HG03064 (cell line): ENCODE data around the gene ASCC1.
"Not testable (repeated sequence)": the region's sequence is repeated elsewhere in the genome, so short reads cannot be mapped to it uniquely, and the experiment has no call there.

ENCODE experiments used
- ATAC-seq: cut with Tn5 transposase; IDR thresholded peaks from one replicate; pipeline ENCODE4 v1.9.1; 2021; ENCODE audit warnings: low read depth; ENCODE audit not compliant: unreplicated experiment

ASCC1 gene

DNA sequence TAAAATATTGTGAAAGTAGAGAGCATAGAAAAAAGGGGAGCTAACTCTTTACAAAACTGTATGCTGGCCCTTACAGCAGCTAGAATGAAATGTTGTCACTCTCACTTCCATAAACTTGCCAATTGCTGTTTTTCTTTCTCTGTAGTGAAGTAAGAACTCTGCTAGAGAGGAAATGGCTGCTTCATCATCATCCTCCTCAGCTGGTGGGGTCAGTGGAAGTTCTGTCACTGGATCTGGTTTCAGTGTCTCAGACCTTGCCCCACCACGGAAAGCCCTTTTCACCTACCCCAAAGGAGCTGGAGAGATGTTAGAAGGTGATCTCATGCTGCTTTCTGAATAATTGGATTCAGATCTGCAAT lies 7.6 kb upstream of the ASCC1 start:
- ATAC-seq: no peak

- no peak for ATAC-seq
Measured at GRCh38 chr10:72221278-72221677, 5.2 kb upstream of the ASCC1 start.

- no peak for ATAC-seq
Measured at GRCh38 chr10:72220637-72221036, 4.6 kb upstream of the ASCC1 start.

GRCh38 chr10:72219235-72219814 lies 3.2 kb upstream of the ASCC1 start:
- no peak for ATAC-seq

GRCh38 chr10:72218726-72219125 lies 2.6 kb upstream of the ASCC1 start:
- ATAC-seq: no peak

DNA sequence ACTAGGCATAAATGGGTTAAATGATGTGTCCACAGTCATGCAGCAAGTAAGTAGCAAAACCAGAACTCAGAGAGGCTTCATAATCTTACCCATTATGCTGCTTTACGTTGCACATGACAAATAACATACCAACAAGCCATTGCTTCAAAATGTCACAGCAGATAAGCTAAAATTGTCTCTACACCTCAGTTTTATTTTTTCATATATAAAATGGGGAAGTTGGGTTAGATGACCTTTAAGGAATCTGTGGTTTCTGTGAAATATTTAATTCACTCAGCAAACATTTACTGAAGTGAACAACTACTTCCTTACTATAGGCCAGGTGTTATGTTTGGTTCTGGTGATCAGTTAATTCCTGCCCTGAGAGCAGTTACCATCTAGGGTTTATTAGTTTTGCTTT lies 2.2 kb upstream of the ASCC1 start:
- no peak for ATAC-seq

DNA sequence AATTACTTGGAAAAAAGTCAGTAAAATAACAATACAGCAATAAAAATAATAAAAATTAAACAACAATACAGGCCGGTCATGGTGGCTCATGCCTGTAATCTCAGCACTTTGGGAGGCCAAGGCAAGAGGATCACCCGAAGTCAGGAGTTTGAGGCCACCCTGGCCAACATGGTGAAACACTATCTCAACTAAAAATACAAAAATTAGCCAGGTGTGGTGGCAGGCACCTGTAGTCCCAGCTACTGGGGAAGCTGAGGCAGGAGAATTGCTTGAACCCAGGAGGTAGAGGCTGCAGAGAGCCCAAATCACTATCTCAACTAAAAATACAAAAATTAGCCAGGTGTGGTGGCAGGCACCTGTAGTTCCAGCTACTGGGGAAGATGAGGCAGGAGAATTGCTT lies 4.2 kb downstream of the ASCC1 start:
- ATAC-seq: not testable (repeated sequence)

- ATAC-seq: not testable (repeated sequence)
Measured at GRCh38 chr10:72211381-72211780, 4.7 kb downstream of the ASCC1 start.

- ATAC-seq: not testable (repeated sequence)
Measured at GRCh38 chr10:72208526-72208925, 7.5 kb downstream of the ASCC1 start.

DNA sequence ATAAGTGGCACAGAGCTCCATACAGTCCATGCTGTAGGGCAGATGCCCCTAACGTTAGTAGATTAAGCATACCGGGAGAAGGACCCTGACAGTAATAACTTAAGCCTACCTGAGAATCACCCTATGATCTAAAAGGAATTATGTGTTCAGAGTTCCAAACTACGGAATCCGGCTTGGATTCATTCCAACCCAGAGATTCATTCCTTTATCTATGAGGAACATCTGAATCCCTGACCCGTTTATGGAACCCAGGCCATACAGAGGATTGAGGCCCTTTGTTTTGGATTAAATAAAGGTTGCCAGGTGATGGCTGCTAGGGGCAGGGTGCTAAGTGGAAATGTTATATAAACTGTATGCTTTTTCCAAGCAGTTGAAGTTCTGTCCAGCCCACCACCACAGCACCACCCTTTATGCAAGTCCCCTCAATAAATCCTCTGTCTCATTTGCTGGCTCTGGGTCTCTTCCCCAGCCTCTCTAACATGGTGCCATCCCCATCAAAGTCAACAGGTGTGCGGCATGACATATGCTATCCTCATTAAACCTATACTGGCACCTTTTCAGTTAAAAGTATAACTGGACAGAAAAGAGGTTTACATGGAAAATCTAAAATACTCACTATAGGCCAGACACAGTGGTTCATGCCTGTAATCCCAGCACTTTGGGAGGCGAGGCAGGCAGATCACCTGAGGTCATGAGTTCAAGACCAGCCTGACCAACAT lies 9.4 kb downstream of the ASCC1 start:
- ATAC-seq: no peak

DNA sequence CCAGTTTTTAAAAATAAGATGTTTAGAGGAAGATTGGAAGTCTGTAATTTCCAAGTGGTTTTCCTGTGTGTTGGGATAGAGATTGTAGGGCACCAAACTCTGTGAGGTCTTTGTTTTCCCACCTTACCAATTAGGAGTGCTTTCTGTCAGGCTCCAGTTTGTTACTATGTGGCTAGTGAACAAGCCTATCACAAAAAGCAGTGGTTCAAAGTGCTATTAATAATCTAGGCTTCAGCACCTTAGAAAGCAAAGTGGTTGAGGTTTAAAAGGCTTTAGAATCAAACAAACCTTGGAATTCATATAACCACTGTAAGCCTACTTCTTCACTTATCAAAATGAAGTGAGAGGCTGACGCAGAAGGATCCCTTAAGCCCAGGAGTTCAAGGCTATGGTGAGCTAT lies 11.4 kb downstream of the ASCC1 start:
- no peak for ATAC-seq

DNA sequence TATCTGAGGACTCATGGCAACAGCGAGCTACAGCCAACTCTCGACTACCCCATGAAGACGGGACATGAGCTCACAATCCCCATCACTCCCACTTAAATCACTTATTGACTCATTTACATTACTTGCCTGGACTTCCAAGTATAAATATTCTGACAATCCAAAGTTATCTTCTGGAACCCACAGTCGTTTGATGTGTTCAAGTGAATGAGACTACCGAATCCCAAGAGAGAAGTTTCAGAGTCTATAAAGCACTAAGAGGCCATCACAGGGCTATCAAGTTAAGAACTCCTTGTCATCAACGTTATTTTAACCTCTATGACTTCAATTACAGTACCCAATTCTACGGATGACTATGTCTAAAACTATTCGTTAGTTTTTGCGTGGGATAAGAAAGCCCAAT lies 11.8 kb downstream of the ASCC1 start:
- ATAC-seq: no peak

GRCh38 chr10:72201293-72201692 lies 14.8 kb downstream of the ASCC1 start:
- ATAC-seq: no peak

DNA sequence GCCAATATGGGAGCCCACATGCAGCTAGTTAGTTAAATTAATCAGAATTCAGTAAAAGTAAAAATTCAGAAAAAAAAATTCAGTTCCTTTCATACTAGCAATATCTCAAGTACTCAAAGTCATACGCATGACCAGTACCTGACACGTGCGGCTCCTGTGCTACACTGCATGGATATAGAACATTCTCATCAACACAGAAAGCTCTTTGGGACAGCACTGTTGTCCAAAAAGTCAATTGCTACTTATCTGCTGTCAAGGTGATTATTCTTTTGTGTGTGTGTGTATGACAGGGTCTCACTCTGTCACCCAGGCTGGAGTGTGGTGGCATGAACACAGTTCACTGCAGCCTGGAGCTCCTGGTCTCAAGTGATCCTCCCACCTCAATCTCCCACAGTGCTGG lies 15.2 kb downstream of the ASCC1 start:
- ATAC-seq: no peak

DNA sequence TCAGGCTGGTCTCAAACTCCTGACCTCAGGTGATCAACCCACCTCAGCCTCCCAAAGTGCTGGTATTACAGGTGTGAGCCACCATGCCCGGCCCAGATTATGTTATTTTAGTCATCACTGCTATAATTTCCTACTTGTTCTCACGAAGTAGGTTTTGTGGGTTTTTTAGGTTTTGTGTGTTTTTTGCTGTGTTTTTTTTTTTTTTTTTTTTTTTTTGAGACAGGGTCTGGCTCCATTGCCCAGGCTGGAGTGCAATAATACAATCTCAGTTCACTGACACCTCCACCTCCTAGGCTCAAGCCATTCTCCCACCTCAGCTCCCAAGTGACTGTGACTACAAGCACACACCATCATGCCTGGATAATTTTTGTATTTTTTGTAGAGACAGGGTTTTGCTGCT lies 21.1 kb downstream of the ASCC1 start:
- no peak for ATAC-seq

GRCh38 chr10:72186982-72187330 lies 29.1 kb downstream of the ASCC1 start:
- ATAC-seq: no peak

GRCh38 chr10:72186258-72186981 lies 29.7 kb downstream of the ASCC1 start:
- no peak for ATAC-seq

GRCh38 chr10:72184156-72184555 lies 31.9 kb downstream of the ASCC1 start:
- ATAC-seq: no peak

DNA sequence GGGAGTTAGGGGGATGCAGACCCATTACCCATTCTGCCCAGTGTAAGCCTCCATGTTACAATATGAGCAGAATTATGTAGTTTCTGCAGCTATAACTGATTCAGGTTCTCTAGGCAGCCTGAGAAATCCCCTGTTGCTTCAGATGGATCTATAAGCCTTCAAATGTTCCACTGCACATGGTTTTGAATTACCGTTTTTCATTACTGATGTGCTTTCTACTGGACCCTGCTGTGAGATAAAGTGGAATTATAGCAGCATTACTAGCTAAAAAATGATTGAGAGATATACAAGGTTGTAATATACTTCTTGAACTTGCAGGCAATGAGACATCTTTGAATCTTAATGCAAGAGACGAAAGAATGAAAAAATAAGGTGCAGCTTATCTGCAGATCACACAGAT lies 38.6 kb downstream of the ASCC1 start:
- ATAC-seq: no peak

DNA sequence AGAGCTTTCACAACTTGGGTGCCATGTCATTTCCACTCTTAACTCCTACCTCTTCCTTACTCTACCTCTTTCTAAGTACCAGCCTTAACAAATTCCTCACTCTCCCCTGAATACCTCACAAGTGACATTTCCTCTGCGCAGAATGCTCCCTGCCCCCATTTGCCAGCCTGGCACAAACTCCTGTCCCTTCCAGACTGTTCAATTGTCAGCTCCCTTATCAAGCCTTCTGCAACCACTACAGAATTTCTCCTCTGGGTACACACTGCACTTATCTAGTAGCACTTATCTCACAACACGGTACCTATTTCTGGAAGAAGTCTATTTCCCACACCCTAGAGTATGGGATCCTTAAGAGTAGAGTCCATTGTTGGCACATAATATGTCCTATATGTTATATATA lies 39.4 kb downstream of the ASCC1 start:
- ATAC-seq: no peak

GRCh38 chr10:72175149-72175548 lies 40.9 kb downstream of the ASCC1 start:
- ATAC-seq: no peak

GRCh38 chr10:72174297-72174662 lies 41.8 kb downstream of the ASCC1 start:
- ATAC-seq: no peak
